DOHH2 (cell line): ENCODE measurements around the gene DSC3.

Experiments used
- EZH2phosphoT487 ChIP-seq: fragments of 200-600 bp; sonication (generic); IDR thresholded peaks from 2 replicates; pipeline ENCODE4 v1.6.1; 2017; ENCODE audit warnings: borderline replicate concordance, mild to moderate bottlenecking, antibody characterized with exemption, low read length, moderate library complexity, mixed read lengths
- TF ChIP-seq, protein P1 (sequence below): fragments of 200-600 bp; sonication (generic); IDR thresholded peaks from one replicate; pipeline ENCODE4 v1.5.1; 2014; ENCODE audit warnings: antibody characterized with exemption, mild to moderate bottlenecking, low read depth, low read length; ENCODE audit not compliant: poor library complexity, severe bottlenecking

DNA sequence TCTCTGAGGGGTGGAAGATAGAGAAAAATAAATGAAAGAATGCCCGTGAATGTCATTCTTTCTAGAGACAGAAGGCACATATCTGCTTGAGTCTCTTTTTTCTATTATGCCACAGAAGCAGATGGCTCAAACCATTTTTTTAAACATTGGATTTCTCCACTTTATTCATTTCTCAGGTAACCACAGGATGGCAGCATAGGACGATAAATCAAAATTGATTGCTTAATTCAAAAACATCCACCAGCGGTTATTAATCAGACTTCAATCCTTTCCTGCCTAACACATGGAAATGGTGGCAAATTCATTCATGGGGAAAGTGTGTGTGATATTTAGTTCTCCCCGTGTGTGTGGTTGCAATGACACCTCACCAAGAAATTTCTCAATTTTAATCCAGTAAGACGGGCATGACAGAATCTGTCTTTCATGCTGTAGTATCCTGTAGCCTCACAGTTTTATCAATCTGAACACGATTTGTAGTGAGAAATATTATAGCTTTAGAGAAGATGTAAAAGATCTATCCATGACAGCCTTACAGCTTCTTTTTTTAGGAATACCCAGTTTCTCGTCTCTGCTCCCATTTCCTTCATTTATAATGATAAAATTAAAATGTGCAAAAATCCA is 72.2 kb downstream of the DSC3 start:
- TF ChIP-seq, protein P1, sequence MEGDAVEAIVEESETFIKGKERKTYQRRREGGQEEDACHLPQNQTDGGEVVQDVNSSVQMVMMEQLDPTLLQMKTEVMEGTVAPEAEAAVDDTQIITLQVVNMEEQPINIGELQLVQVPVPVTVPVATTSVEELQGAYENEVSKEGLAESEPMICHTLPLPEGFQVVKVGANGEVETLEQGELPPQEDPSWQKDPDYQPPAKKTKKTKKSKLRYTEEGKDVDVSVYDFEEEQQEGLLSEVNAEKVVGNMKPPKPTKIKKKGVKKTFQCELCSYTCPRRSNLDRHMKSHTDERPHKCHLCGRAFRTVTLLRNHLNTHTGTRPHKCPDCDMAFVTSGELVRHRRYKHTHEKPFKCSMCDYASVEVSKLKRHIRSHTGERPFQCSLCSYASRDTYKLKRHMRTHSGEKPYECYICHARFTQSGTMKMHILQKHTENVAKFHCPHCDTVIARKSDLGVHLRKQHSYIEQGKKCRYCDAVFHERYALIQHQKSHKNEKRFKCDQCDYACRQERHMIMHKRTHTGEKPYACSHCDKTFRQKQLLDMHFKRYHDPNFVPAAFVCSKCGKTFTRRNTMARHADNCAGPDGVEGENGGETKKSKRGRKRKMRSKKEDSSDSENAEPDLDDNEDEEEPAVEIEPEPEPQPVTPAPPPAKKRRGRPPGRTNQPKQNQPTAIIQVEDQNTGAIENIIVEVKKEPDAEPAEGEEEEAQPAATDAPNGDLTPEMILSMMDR: peak; percentile 45
- no peak for TF ChIP-seq EZH2phosphoT487
